ENCODE data around the gene LDB1.
A peak's percentile ranks its signal among the peaks of the same experiment; 100 is the strongest.

Gene LDB1

DNA sequence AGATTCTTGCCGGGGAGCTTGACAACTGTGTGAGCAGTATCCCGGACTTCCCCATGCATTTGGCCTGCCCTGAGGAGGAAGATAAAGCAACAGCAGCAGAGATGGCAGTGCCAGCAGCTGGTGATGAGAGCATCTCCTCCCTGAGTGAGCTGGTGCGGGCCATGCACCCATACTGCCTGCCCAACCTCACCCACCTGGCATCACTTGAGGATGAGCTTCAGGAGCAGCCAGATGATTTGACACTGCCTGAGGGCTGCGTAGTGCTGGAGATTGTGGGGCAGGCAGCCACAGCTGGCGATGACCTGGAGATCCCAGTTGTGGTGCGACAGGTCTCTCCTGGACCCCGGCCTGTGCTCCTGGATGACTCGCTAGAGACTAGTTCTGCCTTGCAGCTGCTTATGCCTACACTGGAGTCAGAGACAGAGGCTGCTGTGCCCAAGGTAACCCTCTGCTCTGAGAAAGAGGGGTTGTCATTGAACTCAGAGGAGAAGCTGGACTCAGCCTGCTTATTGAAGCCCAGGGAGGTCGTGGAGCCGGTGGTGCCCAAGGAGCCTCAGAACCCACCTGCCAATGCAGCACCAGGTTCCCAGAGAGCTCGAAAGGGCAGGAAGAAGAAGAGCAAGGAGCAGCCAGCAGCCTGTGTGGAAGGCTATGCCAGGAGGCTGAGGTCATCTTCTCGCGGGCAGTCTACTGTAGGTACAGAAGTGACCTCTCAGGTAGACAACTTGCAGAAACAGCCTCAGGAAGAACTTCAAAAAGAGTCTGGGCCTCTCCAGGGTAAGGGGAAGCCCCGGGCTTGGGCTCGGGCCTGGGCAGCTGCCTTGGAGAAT is 19.3 kb upstream of the LDB1 start:
- no peak for DNase-seq

GRCh38 chr10:102135956-102136526 is 15.9 kb upstream of the LDB1 start:
- no peak for DNase-seq

DNA sequence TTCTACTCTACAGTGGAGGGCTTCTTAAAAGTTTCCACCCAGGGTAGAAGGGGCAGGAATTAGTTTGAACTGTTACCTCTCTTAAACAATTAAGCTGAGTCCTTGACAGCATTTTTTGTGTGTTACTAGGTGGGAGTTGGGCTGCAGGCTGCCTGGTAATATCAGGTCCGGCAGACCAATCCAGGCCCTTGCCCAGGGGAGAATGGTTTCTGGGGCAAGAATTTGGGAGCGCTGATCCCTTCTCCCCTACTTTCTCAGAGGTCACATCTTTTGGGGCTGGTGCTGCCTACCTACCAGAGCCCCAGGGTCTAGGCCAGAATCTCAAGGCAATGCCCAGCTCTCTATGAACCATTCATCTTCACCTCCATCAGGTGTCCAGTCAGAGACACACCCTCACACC is 14.2 kb upstream of the LDB1 start:
- no peak for DNase-seq

GRCh38 chr10:102133373-102134195 is 13.4 kb upstream of the LDB1 start:
- DNase-seq, result peak; percentile 54

DNA sequence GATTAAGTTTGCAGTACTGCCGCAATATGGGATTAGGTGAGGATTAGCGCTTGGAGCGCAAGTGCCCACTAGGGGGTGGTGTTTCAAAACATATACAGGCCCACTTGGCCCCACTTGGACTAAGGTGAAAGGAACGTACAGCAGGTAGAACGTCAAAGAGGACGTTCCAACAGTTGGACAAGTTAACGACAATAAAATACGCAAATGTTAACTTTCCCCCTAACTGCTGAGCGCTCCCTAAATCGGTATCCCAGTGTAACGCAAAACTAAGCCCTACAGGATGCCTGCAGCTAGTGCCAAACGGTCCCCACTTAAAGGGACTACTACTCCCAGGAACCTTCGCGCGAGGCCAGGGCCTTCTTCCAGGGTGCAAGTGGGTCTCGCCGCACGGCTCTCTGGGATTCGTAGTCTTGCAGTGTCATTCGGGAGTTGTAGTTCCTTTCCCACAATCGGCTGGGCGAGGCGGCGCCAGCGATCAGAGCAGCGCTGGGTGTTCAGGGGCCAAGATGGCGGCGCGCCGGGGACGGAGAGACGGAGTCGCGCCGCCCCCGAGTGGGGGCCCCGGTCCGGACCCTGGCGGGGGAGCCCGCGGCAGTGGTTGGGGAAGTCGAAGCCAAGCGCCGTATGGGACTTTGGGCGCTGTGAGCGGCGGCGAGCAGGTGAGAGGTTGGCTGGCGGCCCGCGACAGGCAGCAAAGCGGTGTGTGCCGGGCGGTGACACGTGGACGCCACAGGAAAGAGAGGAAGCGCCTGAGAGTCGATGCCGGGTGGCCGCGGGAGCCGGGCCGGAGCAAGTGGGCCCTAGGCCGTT is 12.6 kb upstream of the LDB1 start, which contains the start of gene PPRC1:
PPRC1 (plus strand) TSS at position 478 of the 810 bp plus-strand sequence; CDS start at position 507, 29 bp downstream.
- peak; percentile 97 for DNase-seq

GRCh38 chr10:102132193-102132562 is 12.0 kb upstream of the LDB1 start:
- no peak for DNase-seq

DNA sequence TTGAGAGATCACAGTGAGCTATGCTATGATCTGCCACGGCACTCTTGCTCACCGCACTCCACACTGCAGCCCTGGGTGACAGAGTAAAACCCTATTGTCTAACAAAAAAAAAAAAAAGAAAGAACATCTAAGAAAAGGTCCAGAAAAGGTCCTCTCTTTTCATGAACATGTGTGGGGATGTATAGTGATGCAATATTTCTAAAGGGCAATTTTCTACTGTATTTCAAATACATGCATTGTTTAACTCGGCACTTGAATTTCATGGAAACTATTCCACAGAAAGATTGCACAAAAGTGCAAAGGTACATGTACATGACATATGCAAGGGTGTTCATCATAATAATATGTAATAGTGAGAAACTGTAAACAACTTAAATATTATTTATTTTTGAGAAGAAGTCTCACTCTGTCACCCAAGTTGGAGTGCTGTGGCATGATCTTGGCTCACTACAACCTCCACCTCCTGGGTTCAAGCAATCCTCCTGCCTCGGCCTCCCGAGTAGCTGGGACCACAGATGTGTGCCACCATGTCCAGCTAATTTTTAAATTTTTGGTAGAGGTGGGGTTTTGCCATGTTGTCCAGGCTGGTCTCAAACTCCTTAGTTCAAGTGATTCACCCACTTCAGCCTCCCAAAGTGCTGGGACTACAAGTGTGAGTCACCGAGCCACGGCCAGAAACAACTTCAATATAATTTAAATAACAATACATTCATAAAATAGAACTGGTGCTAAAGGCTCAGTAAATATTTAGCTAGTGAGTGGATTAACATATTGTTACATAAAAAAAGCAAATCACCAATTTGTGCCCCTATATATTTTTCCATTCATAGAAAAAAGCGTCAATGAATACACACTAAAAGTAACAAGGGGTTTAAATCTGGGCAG is 11.4 kb upstream of the LDB1 start:
- no peak for DNase-seq

- DNase-seq, result no peak
Observed at GRCh38 chr10:102123223-102123622, 3.1 kb upstream of the LDB1 start.

DNA sequence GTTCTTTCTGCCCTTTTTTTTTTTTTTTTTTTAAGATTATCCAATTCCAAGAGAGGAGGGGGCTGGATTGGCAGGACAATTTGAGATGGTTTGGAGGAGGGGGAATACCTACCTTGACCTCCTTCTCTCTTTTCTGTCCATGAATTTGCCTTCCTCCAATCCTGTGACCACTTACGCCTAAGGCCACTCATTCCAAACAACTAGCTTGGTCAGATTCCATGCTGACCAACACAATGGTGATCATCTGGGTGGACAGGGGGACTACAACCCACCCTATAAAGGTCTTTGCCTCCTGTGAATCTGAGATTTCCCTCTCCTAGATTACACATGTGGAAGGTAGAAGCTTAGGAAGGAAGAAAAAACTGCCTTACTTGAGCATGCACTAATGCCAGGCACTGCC is 2.3 kb upstream of the LDB1 start:
- DNase-seq, result peak; percentile 11

DNA sequence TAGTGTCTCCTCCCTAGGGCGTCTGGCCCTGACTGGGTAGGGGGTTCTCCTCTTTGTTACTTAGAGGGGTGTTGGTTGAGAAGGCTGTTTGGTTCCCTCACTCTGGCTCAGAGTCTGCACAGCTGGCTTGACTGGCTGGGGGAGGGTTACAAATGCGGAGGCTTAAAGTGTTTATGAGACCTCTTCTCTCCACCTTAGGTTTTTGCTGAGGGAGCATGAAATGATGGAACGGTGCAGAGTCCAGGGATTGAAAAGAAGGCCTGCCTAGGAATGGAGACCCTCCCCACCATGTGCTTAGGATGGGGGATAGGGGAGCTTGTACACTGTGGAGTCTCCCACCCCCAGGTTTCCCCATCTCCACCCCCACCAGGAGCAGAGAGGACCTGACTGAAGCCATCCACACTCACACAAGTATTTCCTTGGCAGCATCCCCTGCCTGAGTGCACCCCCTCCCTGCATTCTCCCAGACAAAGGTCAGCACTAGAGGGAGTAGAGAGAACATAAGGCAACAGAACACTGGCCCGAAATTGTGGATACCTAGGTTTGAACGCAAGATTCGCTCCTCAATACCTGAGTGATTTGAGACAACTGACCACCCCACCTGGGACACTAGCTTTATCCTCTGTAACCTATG is 1.7 kb upstream of the LDB1 start:
- DNase-seq, result peak; percentile 13

- DNase-seq, result peak; percentile 81
Observed at GRCh38 chr10:102120991-102121738, 997 bp upstream of the LDB1 start.

GRCh38 chr10:102119417-102120141 is 589 bp downstream of the LDB1 start:
- DNase-seq, result peak; percentile 59

- DNase-seq, result peak; percentile 49
Observed at GRCh38 chr10:102118867-102119266, 1.3 kb downstream of the LDB1 start.

GRCh38 chr10:102117391-102118159 is 2.6 kb downstream of the LDB1 start:
- DNase-seq, result peak; percentile 82

- no peak for DNase-seq
Observed at GRCh38 chr10:102116656-102117055, 3.5 kb downstream of the LDB1 start.

DNA sequence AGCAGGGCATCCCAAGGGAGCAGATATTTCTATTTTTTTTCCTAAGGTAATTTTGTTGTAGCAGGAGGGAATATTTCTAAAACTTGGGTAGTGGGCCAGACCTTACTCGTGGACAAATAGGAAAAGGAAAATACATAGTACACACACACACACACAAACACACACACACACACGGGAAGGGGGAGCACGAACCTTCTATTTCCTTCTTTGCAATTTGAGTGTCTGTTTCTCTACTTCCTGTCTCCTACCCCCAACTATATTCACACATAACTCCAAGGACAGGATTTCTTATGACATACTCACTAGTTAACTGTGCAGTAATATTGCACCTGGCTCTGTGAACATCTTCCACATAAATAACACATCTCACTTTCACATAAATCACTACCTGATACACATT is 4.4 kb downstream of the LDB1 start:
- DNase-seq, result no peak

GRCh38 chr10:102114861-102115618 is 5.1 kb downstream of the LDB1 start:
- peak; percentile 85 for DNase-seq
